NT2/D1 (cell line): ENCODE results near the gene PTPRG.

ENCODE experiments used
- SUZ12 ChIP-seq: IDR thresholded peaks from 2 replicates; pipeline ENCODE4 v1.6.1; 2011; ENCODE audit not compliant: insufficient read length, insufficient read depth; ENCODE audit errors: extremely low read depth
- YY1 ChIP-seq: IDR thresholded peaks from 2 replicates; pipeline ENCODE4 v1.6.1; 2011; ENCODE audit not compliant: insufficient read length, insufficient read depth
- ZNF274 ChIP-seq: IDR thresholded peaks from 2 replicates; pipeline ENCODE4 v1.6.1; 2011; ENCODE audit warnings: mild to moderate bottlenecking, low read depth, low read length

DNA sequence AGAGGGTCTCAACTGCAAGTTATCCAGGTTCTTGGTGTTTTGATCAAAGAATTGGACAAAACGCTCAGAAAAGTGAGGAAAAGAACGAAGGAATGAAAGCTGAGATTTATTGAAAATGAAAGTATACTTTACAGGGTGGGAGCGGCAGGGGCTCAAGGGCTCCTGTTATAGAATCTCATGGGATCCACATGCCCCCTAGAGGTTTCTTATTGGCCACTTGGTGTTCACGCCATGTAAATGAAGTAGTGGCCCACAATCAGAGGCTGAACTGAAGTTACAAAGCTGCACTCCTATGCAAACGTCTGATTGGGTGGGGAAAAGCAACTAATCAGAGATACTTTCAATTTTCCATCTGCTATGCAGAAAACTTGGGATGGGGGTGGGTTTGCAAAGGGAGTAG is 216.7 kb downstream of the PTPRG start:
- no peak for TF ChIP-seq YY1
- TF ChIP-seq ZNF274, result no peak
- no peak for TF ChIP-seq SUZ12
